C4-2B (cell line): Measurements from ENCODE around the gene COL7A1.

Source experiments
- ZFX ChIP-seq: fragments of 450-650 bp; IDR thresholded peaks from 2 replicates; pipeline ENCODE4 v1.6.1; 2017
- TF ChIP-seq, protein P1 (sequence below): fragments of 450-650 bp; conservative IDR thresholded peaks from 2 replicates; pipeline ENCODE4 v1.5.1; 2017; ENCODE audit warnings: mild to moderate bottlenecking

- TF ChIP-seq, protein P1, sequence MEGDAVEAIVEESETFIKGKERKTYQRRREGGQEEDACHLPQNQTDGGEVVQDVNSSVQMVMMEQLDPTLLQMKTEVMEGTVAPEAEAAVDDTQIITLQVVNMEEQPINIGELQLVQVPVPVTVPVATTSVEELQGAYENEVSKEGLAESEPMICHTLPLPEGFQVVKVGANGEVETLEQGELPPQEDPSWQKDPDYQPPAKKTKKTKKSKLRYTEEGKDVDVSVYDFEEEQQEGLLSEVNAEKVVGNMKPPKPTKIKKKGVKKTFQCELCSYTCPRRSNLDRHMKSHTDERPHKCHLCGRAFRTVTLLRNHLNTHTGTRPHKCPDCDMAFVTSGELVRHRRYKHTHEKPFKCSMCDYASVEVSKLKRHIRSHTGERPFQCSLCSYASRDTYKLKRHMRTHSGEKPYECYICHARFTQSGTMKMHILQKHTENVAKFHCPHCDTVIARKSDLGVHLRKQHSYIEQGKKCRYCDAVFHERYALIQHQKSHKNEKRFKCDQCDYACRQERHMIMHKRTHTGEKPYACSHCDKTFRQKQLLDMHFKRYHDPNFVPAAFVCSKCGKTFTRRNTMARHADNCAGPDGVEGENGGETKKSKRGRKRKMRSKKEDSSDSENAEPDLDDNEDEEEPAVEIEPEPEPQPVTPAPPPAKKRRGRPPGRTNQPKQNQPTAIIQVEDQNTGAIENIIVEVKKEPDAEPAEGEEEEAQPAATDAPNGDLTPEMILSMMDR = no peak
- TF ChIP-seq ZFX = no peak
These were observed 38.1 kb upstream of the COL7A1 start for GRCh38 chr3:48633256-48633655.
